Measurements from ENCODE around the gene SPDYE1.

Gene SPDYE1

DNA sequence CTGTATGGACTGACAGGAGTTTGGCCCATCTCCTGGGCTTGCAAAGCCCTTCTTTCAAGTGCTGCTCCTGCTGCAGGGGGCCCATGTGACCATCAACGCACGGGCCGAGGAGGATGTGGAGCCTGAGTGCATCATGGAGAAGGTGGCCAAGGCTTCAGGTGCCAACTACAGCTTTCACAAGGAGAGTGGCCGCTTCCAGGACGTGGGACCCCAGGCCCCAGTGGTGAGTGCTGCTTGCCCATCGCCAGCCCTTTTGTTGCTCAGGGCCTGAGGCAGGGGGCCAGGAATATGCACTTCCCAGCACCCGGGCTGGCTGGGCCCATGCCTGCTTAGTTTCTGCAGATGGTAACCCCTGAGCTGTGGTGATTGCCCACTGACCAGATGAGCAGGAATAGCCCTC lies 59.0 kb downstream of the SPDYE1 start:
- TF ChIP-seq, protein P1, sequence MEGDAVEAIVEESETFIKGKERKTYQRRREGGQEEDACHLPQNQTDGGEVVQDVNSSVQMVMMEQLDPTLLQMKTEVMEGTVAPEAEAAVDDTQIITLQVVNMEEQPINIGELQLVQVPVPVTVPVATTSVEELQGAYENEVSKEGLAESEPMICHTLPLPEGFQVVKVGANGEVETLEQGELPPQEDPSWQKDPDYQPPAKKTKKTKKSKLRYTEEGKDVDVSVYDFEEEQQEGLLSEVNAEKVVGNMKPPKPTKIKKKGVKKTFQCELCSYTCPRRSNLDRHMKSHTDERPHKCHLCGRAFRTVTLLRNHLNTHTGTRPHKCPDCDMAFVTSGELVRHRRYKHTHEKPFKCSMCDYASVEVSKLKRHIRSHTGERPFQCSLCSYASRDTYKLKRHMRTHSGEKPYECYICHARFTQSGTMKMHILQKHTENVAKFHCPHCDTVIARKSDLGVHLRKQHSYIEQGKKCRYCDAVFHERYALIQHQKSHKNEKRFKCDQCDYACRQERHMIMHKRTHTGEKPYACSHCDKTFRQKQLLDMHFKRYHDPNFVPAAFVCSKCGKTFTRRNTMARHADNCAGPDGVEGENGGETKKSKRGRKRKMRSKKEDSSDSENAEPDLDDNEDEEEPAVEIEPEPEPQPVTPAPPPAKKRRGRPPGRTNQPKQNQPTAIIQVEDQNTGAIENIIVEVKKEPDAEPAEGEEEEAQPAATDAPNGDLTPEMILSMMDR (IDR thresholded peaks at IDR 0.05; ENCODE audit: low read depth, low read length) = no peak
- DNase-seq (ENCODE audit: low read depth) = no peak

DNA sequence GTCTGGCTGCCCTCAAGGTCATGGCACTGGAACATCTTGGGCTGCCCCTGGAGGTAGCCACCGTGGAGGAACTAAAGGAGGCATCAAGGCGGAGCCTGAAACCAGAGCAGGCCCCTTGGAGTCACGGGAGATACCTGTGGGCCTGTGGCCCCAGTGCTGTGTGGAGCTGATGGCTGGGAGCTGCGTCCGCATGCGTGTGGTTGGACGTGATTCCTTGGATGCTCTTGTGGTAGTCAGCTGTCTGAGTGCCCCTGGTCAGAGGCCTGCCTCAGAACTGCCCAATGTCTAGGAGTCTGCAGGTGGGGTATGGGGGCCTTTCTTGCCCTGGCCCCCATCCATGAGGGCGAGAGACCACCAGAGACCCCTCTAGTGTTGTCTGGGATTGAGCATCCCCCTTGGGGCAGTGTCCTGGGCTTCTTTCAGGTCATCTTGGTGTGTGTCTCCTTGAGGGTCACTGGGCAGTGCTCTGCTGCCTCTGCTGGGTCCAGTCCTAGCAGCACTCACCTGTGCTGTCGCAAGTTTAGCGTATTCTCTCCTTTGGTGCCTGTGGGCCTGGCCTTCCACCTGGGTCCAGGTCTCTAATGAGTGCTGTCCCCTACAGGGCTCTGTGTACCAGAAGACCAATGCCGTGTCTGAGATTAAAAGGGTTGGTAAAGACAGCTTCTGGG lies 59.6 kb downstream of the SPDYE1 start:
- no peak for DNase-seq (ENCODE audit: low read depth)
- TF ChIP-seq, protein P1 (IDR thresholded peaks at IDR 0.05; ENCODE audit: low read depth, low read length) = no peak
- TF ChIP-seq, protein P2, sequence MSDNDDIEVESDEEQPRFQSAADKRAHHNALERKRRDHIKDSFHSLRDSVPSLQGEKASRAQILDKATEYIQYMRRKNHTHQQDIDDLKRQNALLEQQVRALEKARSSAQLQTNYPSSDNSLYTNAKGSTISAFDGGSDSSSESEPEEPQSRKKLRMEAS (IDR thresholded peaks at IDR 0.05; ENCODE audit: low read depth, low read length) = no peak
- TF ChIP-seq MYC (IDR thresholded peaks at IDR 0.05; ENCODE audit: low read depth, low read length) = no peak
- H3K4me3 ChIP-seq (ENCODE audit: low read depth, low read length) = no peak overlapping the region

More for the DNA sequence above, 59.0 kb downstream of the SPDYE1 start:
- no peak overlapping the region for H3K4me3 ChIP-seq (ENCODE audit: low read depth, low read length)

DNA sequence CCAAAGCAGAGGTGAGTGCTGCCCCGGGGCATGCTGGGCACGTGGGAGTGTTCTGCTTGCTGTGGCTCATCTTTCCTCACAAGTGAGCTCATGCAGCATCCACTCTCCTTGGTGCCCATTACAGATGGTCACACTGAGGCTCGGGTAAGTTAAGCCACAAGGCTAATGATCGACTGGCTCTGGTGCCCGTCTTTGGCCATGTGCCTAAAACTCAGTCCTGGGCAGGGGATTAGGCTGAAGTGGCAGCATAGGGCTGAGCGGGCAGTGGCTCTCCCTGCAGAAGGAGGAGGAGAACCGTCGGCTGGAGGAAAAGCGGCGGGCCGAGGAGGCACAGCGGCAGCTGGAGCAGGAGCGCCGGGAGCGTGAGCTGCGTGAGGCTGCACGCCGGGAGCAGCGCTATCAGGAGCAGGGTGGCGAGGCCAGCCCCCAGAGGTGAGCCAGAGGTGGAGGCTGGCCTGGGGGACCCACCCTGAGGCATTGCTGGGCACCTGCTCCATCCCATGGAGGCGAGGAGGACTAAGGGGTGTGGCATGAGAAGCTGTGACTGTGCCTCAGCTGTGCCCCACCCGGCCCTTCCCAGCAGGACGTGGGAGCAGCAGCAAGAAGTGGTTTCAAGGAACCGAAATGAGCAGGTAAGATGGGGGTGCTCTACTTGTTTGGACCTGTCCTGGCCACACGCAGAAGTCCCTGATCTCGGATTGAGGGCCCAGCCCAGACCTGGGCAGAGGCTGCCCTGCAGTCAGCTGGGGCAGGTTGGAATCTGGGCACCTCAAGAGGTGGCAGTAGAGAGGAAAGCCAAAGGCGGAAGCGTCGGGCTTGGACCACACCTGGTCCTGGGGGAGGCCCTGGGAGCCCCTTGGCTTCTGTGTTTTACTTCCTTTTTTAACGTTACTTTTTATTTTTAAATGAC lies 60.4 kb downstream of the SPDYE1 start:
- no peak for DNase-seq (ENCODE audit: low read depth)
- no peak overlapping the region for H3K4me3 ChIP-seq (ENCODE audit: low read depth, low read length)
- TF ChIP-seq MYC (IDR thresholded peaks at IDR 0.05; ENCODE audit: low read depth, low read length) = no peak
- no peak for TF ChIP-seq POLR2A (IDR thresholded peaks at IDR 0.05; ENCODE audit: extremely low read depth, insufficient read length)
- TF ChIP-seq, protein P1 (IDR thresholded peaks at IDR 0.05; ENCODE audit: low read depth, low read length) = no peak

DNA sequence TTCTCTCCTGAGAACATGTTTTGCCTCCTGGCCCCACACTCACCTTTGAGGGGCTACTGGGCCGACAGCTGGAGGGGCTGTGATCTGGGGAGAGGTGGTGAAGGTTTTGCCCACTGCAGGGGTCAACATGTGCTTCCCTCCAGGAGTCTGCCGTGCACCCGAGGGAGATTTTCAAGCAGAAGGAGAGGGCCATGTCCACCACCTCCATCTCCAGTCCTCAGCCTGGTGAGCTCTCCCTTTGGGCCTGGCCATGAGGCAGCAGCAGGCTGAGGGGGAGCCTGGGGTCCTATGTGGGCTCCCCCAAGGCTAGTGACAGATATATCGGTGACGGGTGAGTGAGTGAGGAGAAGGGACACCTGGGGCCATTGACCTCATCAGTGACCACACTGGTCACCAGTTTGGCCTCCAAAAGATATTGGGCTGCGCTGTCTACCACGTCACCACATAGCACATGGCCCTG lies 61.1 kb downstream of the SPDYE1 start:
- TF ChIP-seq, protein P1 (IDR thresholded peaks at IDR 0.05; ENCODE audit: low read depth, low read length) = no peak
- no peak for TF ChIP-seq MYC (IDR thresholded peaks at IDR 0.05; ENCODE audit: low read depth, low read length)
- TF ChIP-seq, protein P2 (IDR thresholded peaks at IDR 0.05; ENCODE audit: low read depth, low read length) = no peak
- TF ChIP-seq POLR2A (IDR thresholded peaks at IDR 0.05; ENCODE audit: extremely low read depth, insufficient read length) = no peak
- DNase-seq (ENCODE audit: low read depth) = no peak
- H3K4me3 ChIP-seq (ENCODE audit: low read depth, low read length) = no peak overlapping the region

DNA sequence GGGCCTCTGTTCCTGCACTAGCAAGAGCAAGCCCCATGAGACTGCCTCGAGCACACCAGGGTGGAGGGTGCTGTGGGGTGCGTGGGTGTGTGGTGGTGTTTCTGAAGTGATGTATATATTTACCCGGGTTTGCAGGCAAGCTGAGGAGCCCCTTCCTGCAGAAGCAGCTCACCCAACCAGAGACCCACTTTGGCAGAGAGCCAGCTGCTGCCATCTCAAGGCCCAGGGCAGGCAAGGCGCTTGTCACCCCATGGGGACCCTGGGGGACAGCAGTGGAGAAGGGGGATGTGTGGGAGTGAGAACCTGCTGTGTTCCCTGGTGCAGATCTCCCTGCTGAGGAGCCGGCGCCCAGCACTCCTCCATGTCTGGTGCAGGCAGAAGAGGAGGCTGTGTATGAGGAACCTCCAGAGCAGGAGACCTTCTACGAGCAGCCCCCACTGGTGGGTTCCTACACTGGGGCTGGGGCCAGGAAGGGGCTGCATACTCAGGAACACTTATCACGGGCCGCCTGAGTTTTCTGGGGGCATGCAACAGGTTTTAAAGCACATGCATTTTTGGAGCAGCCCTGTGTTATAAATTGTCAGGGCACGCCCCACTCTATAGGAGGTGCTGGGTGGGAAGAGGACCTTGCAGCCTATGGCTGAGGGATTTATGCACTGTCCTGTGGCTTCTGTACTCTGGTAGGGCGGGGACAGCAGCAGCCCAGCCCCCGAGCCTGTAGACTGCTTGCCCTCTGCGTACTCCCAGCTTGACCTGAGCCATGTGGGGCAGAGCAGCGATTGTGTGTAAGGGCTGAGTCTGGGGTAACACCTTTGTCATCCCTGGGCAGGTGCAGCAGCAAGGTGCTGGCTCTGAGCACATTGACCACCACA lies 61.8 kb downstream of the SPDYE1 start:
- no peak for TF ChIP-seq POLR2A (IDR thresholded peaks at IDR 0.05; ENCODE audit: extremely low read depth, insufficient read length)
- TF ChIP-seq, protein P2 (IDR thresholded peaks at IDR 0.05; ENCODE audit: low read depth, low read length) = peak; percentile 66
- no peak overlapping the region for H3K4me3 ChIP-seq (ENCODE audit: low read depth, low read length)
- DNase-seq (ENCODE audit: low read depth) = peak; percentile 95
